GM12874 (cell line): ENCODE results near the gene SGCD.

Experiments
- TF ChIP-seq, protein P1 (sequence below): IDR thresholded peaks from 2 replicates; pipeline ENCODE4 v1.5.1; 2011; ENCODE audit warnings: low read depth, mild to moderate bottlenecking, control low read depth, low read length, moderate library complexity; ENCODE audit not compliant: insufficient read depth

Gene SGCD

DNA sequence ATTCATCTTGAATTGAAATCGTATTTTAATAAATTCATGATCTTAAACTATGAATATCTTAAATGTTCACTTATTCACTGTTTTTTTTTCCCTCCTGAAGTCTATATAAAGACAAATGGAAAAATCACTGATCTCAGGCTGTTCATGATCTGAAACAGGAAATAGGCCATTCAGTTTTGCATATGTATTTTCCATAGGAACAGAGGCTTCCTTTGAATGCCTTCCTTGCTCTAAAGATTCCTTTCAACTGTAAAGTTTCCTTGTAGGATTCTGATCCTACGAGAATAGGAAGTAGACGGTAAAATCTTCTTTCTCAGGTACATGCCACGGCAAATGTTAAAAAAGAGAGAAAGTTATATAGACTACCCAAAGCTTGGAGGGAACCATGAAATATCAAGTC, 328.8 kb downstream of the SGCD start:
- TF ChIP-seq, protein P1, sequence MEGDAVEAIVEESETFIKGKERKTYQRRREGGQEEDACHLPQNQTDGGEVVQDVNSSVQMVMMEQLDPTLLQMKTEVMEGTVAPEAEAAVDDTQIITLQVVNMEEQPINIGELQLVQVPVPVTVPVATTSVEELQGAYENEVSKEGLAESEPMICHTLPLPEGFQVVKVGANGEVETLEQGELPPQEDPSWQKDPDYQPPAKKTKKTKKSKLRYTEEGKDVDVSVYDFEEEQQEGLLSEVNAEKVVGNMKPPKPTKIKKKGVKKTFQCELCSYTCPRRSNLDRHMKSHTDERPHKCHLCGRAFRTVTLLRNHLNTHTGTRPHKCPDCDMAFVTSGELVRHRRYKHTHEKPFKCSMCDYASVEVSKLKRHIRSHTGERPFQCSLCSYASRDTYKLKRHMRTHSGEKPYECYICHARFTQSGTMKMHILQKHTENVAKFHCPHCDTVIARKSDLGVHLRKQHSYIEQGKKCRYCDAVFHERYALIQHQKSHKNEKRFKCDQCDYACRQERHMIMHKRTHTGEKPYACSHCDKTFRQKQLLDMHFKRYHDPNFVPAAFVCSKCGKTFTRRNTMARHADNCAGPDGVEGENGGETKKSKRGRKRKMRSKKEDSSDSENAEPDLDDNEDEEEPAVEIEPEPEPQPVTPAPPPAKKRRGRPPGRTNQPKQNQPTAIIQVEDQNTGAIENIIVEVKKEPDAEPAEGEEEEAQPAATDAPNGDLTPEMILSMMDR: no peak

DNA sequence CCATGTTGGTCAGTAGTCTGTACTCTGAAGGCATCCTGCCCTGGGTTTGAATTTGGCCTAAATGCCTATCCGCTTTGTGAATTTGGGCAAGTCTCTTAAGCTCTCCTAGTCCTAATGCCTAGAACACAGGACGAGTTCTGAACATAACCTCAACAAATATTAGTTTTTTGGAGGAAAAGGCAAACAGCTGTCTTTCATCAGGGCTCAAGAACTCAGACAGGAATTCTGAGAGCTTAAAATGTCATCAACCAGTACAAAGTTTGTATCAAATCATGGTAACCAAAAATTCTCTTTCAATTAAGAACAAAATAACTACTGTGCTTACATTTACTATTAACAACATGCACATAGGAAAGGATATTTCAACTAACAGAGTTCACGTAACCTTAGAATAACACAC, 340.7 kb downstream of the SGCD start:
- TF ChIP-seq, protein P1: no peak

DNA sequence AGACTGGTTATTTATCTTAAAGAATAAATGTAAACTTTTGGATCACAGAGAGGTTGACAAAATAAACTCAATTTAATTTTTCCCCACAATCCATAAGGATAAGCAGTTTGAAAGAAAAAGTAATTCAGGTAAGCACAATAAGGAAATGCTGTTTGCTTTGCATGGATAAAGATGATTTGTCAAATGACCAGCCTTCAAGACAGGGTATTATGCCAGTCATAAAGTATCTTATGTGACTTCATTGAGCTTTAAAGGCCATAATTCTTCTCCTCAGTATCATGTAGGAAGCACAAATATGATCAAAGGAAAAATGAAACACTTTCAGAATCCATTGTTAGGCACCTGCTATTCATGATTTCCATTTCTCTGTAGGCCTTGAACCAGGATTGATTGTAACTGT, 342.5 kb downstream of the SGCD start:
- TF ChIP-seq, protein P1: no peak

DNA sequence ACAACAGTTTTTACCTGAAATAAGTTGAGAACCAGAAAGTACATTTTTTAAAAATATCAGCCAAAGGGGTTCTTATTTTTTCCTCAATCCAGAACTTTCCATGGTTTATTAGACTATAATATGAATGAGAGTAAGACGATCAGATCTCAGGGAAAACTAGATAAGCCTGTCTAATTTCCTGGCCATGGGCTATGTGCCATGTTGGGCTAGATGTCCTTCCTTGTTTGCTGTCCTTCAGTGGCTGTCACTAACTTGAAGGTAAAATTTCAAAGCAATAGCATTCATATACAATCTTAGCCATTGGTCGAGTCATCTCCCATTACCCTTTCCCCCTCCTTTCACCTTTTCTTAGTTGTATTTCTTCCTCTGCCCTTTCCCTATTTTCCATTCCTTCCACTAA, 343.7 kb downstream of the SGCD start:
- TF ChIP-seq, protein P1: no peak

DNA sequence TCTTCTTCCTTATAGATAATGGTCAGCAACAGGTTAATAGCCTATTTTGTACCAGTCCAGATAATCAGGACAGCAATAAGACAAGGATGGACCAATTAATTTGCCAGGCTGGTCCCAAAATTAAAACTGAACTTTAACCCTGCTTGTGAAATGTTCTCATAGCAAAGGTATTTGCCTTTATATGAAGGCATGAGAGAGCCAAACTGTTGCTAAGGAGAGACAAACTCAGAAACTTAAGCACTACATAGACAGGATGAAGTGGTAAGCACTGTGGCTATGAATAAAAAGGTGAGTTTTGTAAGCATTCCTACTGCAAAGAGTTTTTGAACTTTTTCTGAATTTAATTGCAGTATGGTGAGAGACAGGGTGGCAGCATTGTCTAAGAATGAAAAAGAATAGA, 348.4 kb downstream of the SGCD start:
- TF ChIP-seq, protein P1: no peak

DNA sequence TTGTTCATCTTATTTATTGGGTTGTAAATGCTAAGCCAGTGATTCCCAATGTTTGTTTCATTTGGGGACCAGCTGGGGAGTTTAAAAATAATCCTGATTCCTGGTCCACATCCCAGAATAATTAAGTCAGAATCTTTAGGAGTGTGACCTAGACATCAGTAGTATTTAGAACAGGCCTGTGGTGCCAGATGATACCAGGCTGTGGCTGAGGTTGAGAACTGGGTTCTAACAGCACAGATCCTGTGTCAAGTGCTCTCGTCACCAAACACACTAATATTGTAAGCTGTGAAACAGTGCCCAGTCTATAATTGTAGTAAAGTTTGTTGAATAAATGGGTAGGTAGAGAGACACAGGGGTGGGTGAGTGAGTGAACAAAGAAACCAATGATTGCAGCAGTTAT, 351.0 kb downstream of the SGCD start:
- TF ChIP-seq, protein P1: no peak

DNA sequence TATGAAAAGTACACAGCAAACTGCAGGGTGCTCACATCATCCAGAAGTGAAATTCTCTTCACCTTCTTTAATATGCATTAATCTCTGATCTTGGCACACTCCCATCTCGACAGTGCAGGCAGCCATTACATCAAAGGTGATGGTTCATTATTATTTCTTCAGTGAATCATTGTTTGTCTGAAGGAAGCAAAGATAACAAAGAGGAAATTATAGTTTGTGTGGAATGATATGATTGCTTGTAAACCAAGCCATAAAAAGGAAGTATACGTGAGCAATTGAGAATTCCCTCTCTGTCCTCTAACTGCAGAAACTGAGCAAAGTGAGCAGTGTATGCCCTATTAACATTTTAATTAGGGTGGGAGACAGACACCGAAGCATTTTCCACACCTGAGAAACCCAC, 351.5 kb downstream of the SGCD start:
- TF ChIP-seq, protein P1: no peak

DNA sequence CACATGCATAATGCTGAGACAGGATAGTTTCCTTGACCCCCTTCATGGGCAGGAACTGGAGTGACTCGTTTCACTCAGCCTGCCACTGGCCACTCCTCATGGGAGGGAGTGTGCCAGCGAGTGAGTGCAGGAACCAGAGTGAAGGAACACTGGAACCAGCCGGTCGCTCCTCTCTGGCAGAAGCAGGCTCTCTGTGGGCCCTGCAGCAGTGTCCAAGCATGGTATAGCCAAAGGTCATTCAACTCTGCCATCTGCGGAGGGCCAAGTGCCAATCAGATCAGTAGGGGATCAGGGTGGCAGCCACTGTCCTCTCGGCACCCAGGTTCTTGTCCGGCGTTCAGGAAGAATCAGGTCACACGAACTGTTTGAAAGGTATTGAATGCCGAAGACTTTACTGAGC, 353.9 kb downstream of the SGCD start:
- TF ChIP-seq, protein P1: no peak
